Panc1 (cell line): Measurements from ENCODE around the gene STEAP3. TPM values are rescaled to one million over a fixed set of nuclear protein-coding genes. Genes with fewer than 3 reads are reported as not detected.
"Not testable (repeated sequence)": the region's sequence is repeated elsewhere in the genome, so short reads cannot be mapped to it uniquely, and the experiment has no call there.

Experiments used
- ATAC-seq: fragments of 200-7000 bp; cut with Tn5 transposase; 2 replicates; pipeline ENCODE4 v1.9.1; 2020; ENCODE audit warnings: mild to moderate bottlenecking, moderate library complexity
- BruUV-seq: library from RNA; stranded (reverse); fragments of 400-500 nt; replicated peaks from 2 replicates; lab custom pipeline; 2021; lab: Mats Ljungman, UMichigan
- CTCF ChIA-PET: fragments of 300-600 bp; sonication (Branson Sonifier 250); formaldehyde crosslinking; loops from one replicate; lab custom pipeline; 2022; ENCODE audit warnings: antibody characterized with exemption; lab: Charles Lee
- POLR2A ChIA-PET: fragments of 300-600 bp; sonication (Branson Sonifier 250); formaldehyde crosslinking; loops from one replicate; lab custom pipeline; 2022; ENCODE audit warnings: antibody characterized with exemption; lab: Charles Lee
- DNase-seq: peaks from one replicate; pipeline ENCODE4 v3.0.0-alpha.2; 2010; ENCODE audit warnings: low read depth, low spot score
- H3K27ac ChIP-seq: 2 replicates; pipeline ENCODE4 v1.5.1; 2011; ENCODE audit warnings: mild to moderate bottlenecking, low read length, inconsistent platforms
- H3K27me3 ChIP-seq: fragments of 200-500 bp; sonication (Bioruptor generic); 2 replicates; pipeline ENCODE4 v1.6.0; 2014; ENCODE audit warnings: low read length, inconsistent platforms; ENCODE audit not compliant: control insufficient read depth, insufficient read depth
- H3K36me3 ChIP-seq: fragments of 200-500 bp; sonication (Bioruptor generic); 2 replicates; pipeline ENCODE4 v1.5.1; 2014; ENCODE audit warnings: inconsistent platforms, mild to moderate bottlenecking, low read length, moderate library complexity; ENCODE audit not compliant: control insufficient read depth, insufficient read depth
- H3K4me1 ChIP-seq: 2 replicates; pipeline ENCODE4 v1.5.1; 2011; ENCODE audit warnings: inconsistent platforms, mild to moderate bottlenecking, low read length, moderate library complexity; ENCODE audit not compliant: control insufficient read depth, insufficient read depth
- H3K4me3 ChIP-seq, 2 experiments: 2 replicates each; pipeline ENCODE4 v1.5.1; 2011 to 2012; ENCODE audit warnings: low read depth in 2 of 2, low read length in 2 of 2, mild to moderate bottlenecking in 2 of 2, inconsistent platforms in 1 of 2, moderate library complexity in 1 of 2
- H3K9me3 ChIP-seq: fragments of 200-500 bp; sonication (Bioruptor generic); 2 replicates; pipeline ENCODE4 v1.5.1; 2014; ENCODE audit warnings: low read depth, mild to moderate bottlenecking, inconsistent platforms, low read length, moderate library complexity; ENCODE audit not compliant: control insufficient read depth, insufficient read depth
- POLR2AphosphoS5 ChIP-seq: IDR thresholded peaks from 2 replicates; pipeline ENCODE4 v1.6.1; 2012; ENCODE audit warnings: mild to moderate bottlenecking, low read depth, low read length, moderate library complexity
- SIN3A ChIP-seq: IDR thresholded peaks from 2 replicates; pipeline ENCODE4 v1.6.1; 2012; ENCODE audit warnings: low read depth, mild to moderate bottlenecking, low read length, moderate library complexity, borderline replicate concordance; ENCODE audit not compliant: insufficient read depth
- TCF7L2 ChIP-seq: IDR thresholded peaks from 2 replicates; pipeline ENCODE4 v1.6.1; 2011; ENCODE audit warnings: mild to moderate bottlenecking, low read depth, low read length, inconsistent platforms
- in situ Hi-C: cut with HindIII; loops from 2 replicates; pipeline ENCODE4 v1.10.0; 2016; ENCODE audit warnings: low sequenced_read_pairs, low pct_unique_long_range_greater_than_20kb
- intact Hi-C: fragments of 100-400 bp; cut with micrococcal nuclease; formaldehyde crosslinking; loops from one replicate; pipeline ENCODE4 v1.10.0; 2022; ENCODE audit not compliant: unreplicated experiment
- total RNA-seq: library from RNA; stranded (reverse); gene quantifications from one replicate; pipeline ENCODE4 v1.2.1, GENCODE V29; 2021; ENCODE audit not compliant: unreplicated experiment
- TF ChIP-seq, protein P1 (sequence below): fragments of 450-650 bp; IDR thresholded peaks from 2 replicates; pipeline ENCODE4 v1.5.1; 2017; ENCODE audit warnings: mild to moderate bottlenecking
- TF ChIP-seq, protein P2 (sequence below), 2 experiments: IDR thresholded peaks; 2 replicates each; pipeline ENCODE4 v1.6.1; 2011 to 2012; ENCODE audit warnings: low read depth in 2 of 2, control low read depth in 1 of 2, low read length in 1 of 2, mild to moderate bottlenecking in 1 of 2, moderate library complexity in 1 of 2; ENCODE audit not compliant: insufficient read depth in 1 of 2

Gene STEAP3
- total RNA-seq, 1 experiment from 2014 or later: 44.8 TPM

- TF ChIP-seq SIN3A (no peak), POLR2AphosphoS5 (no peak), TCF7L2 (no peak)
- TF ChIP-seq, protein P1, sequence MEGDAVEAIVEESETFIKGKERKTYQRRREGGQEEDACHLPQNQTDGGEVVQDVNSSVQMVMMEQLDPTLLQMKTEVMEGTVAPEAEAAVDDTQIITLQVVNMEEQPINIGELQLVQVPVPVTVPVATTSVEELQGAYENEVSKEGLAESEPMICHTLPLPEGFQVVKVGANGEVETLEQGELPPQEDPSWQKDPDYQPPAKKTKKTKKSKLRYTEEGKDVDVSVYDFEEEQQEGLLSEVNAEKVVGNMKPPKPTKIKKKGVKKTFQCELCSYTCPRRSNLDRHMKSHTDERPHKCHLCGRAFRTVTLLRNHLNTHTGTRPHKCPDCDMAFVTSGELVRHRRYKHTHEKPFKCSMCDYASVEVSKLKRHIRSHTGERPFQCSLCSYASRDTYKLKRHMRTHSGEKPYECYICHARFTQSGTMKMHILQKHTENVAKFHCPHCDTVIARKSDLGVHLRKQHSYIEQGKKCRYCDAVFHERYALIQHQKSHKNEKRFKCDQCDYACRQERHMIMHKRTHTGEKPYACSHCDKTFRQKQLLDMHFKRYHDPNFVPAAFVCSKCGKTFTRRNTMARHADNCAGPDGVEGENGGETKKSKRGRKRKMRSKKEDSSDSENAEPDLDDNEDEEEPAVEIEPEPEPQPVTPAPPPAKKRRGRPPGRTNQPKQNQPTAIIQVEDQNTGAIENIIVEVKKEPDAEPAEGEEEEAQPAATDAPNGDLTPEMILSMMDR: no peak
- TF ChIP-seq, protein P2, sequence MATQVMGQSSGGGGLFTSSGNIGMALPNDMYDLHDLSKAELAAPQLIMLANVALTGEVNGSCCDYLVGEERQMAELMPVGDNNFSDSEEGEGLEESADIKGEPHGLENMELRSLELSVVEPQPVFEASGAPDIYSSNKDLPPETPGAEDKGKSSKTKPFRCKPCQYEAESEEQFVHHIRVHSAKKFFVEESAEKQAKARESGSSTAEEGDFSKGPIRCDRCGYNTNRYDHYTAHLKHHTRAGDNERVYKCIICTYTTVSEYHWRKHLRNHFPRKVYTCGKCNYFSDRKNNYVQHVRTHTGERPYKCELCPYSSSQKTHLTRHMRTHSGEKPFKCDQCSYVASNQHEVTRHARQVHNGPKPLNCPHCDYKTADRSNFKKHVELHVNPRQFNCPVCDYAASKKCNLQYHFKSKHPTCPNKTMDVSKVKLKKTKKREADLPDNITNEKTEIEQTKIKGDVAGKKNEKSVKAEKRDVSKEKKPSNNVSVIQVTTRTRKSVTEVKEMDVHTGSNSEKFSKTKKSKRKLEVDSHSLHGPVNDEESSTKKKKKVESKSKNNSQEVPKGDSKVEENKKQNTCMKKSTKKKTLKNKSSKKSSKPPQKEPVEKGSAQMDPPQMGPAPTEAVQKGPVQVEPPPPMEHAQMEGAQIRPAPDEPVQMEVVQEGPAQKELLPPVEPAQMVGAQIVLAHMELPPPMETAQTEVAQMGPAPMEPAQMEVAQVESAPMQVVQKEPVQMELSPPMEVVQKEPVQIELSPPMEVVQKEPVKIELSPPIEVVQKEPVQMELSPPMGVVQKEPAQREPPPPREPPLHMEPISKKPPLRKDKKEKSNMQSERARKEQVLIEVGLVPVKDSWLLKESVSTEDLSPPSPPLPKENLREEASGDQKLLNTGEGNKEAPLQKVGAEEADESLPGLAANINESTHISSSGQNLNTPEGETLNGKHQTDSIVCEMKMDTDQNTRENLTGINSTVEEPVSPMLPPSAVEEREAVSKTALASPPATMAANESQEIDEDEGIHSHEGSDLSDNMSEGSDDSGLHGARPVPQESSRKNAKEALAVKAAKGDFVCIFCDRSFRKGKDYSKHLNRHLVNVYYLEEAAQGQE (IDR thresholded peaks at IDR 0.05; ENCODE audit: insufficient read depth in 1 of 2, low read depth in 2 of 2, low read length in 1 of 2): no peak
- ChIA-PET POLR2A (interaction anchor here (0.5 kb wide), 1 partner anchor 16 kb away, joined by 3 read pairs; no protein-coding TSS in a partner anchor), CTCF (no interaction called here)
- intact Hi-C loops: no loop called here
- no peaks in the 10 kb centered on the region for H3K4me1 ChIP-seq
- H3K36me3 ChIP-seq: no peaks in the 10 kb centered on the region
- no peak overlapping the region for H3K27ac ChIP-seq
- no TSS peak for BruUV-seq
- DNase-seq: no peak
- no peaks in the 10 kb centered on the region for H3K27me3 ChIP-seq
- in situ Hi-C loops: no loop called here
- no peak for ATAC-seq
- H3K4me3 ChIP-seq: no peak overlapping the region
- H3K9me3 ChIP-seq: no peaks in the 10 kb centered on the region
These were observed 53.2 kb downstream of the STEAP3 start for GRCh38 chr2:119276864-119277263.

GRCh38 chr2:119278385-119278784 lies 54.8 kb downstream of the STEAP3 start:
- ATAC-seq, H3K36me3 ChIP-seq, H3K4me1 ChIP-seq, H3K27ac ChIP-seq, DNase-seq, H3K9me3 ChIP-seq, POLR2A ChIA-PET, in situ Hi-C loops, H3K4me3 ChIP-seq, H3K27me3 ChIP-seq, BruUV-seq, CTCF ChIA-PET, intact Hi-C loops: not testable (repeated sequence)

GRCh38 chr2:119278946-119279345 lies 55.3 kb downstream of the STEAP3 start:
- POLR2A ChIA-PET: no interaction called here
- H3K36me3 ChIP-seq: no peaks in the 10 kb centered on the region
- H3K4me1 ChIP-seq: no peaks in the 10 kb centered on the region
- H3K27me3 ChIP-seq: no peaks in the 10 kb centered on the region
- in situ Hi-C loops (no loop called here), intact Hi-C loops (no loop called here)
- no peak overlapping the region for H3K27ac ChIP-seq
- CTCF ChIA-PET: no interaction called here
- H3K4me3 ChIP-seq: no peak overlapping the region
- DNase-seq (no peak), ATAC-seq (no peak)
- H3K9me3 ChIP-seq: no peaks in the 10 kb centered on the region
- BruUV-seq: no TSS peak
- TF ChIP-seq TCF7L2: no peak
- TF ChIP-seq POLR2AphosphoS5: no peak
- TF ChIP-seq, protein P2 (IDR thresholded peaks at IDR 0.05; ENCODE audit: insufficient read depth in 1 of 2, low read depth in 2 of 2, low read length in 1 of 2): no peak
- TF ChIP-seq SIN3A: no peak
- TF ChIP-seq, protein P1: no peak
